HT1080 (cell line): ENCODE data around the gene DLGAP1. TPM values are rescaled to one million over a fixed set of nuclear protein-coding genes. Genes with fewer than 3 reads are reported as not detected.

Source experiments
- small RNA-seq: library from RNA; depleted of rRNA; stranded (forward); fragments of <200 nt; gene quantifications from one replicate; pipeline ENCODE3, GENCODE V24; 2014
- total RNA-seq: library from RNA; depleted of rRNA; stranded (reverse); fragments of >200 nt; shearing (Covaris generic); gene quantifications from 2 replicates; pipeline ENCODE4 v1.2.3, GENCODE V29; 2014

DLGAP1 gene
- total RNA-seq, 1 experiment from 2014 or later, result not detected

Small RNA genes lying within 50 kb of the gene (small RNA-seq; reads per million reads assigned to genes)
- gene AP005208.1 (not detected), gene AP005403.1 (not detected), gene MIR6718 (not detected), gene RN7SL39P (not detected), gene RNU6-831P (not detected)
